HG03103 (cell line): ENCODE measurements around the gene SPIRE1.

Experiments used
- ATAC-seq: cut with Tn5 transposase; IDR thresholded peaks from one replicate; pipeline ENCODE4 v1.9.1; 2021; ENCODE audit warnings: low read depth; ENCODE audit not compliant: unreplicated experiment

SPIRE1 gene

GRCh38 chr18:12458771-12459170, 199.1 kb downstream of the SPIRE1 start:
- no peak for ATAC-seq

GRCh38 chr18:12456441-12456840, 201.5 kb downstream of the SPIRE1 start:
- no peak for ATAC-seq

- no peak for ATAC-seq
These were observed 202.4 kb downstream of the SPIRE1 start for GRCh38 chr18:12455496-12455895.

- ATAC-seq: no peak
These were observed 205.1 kb downstream of the SPIRE1 start for GRCh38 chr18:12452784-12453183.

- no peak for ATAC-seq
These were observed 206.5 kb downstream of the SPIRE1 start for GRCh38 chr18:12451428-12451827.

GRCh38 chr18:12449051-12449785, 208.7 kb downstream of the SPIRE1 start:
- ATAC-seq: no peak

- ATAC-seq: no peak
These were observed 212.4 kb downstream of the SPIRE1 start for GRCh38 chr18:12445554-12445953.

GRCh38 chr18:12443551-12443950, 214.4 kb downstream of the SPIRE1 start:
- no peak for ATAC-seq

- ATAC-seq: no peak
These were observed 215.0 kb downstream of the SPIRE1 start for GRCh38 chr18:12442946-12443345.

- ATAC-seq: no peak
These were observed 216.4 kb downstream of the SPIRE1 start for GRCh38 chr18:12441475-12442034.

GRCh38 chr18:12438257-12438656, 219.7 kb downstream of the SPIRE1 start:
- no peak for ATAC-seq

- ATAC-seq: no peak
These were observed 222.0 kb downstream of the SPIRE1 start for GRCh38 chr18:12435867-12436266.

GRCh38 chr18:12434541-12434929, 223.4 kb downstream of the SPIRE1 start:
- ATAC-seq: no peak

GRCh38 chr18:12433829-12434540, 223.9 kb downstream of the SPIRE1 start:
- ATAC-seq: no peak

- no peak for ATAC-seq
These were observed 225.0 kb downstream of the SPIRE1 start for GRCh38 chr18:12432881-12433280.

GRCh38 chr18:12432196-12432595, 225.7 kb downstream of the SPIRE1 start:
- ATAC-seq: no peak

GRCh38 chr18:12431561-12431960, 226.3 kb downstream of the SPIRE1 start:
- no peak for ATAC-seq

GRCh38 chr18:12430137-12430990, 227.5 kb downstream of the SPIRE1 start:
- ATAC-seq: no peak

- ATAC-seq: no peak
These were observed 228.4 kb downstream of the SPIRE1 start for GRCh38 chr18:12429556-12429955.

GRCh38 chr18:12428923-12429322, 229.0 kb downstream of the SPIRE1 start:
- no peak for ATAC-seq

GRCh38 chr18:12426924-12427323, 231.0 kb downstream of the SPIRE1 start:
- no peak for ATAC-seq
